Calu3 (cell line): ENCODE data around the gene DAPK2. TPM values are rescaled to one million over a fixed set of nuclear protein-coding genes. Genes with fewer than 3 reads are reported as not detected.

Experiments used
- BruUV-seq: library from RNA; stranded (reverse); fragments of 400-500 nt; replicated peaks from 2 replicates; lab custom pipeline; 2021; lab: Mats Ljungman, UMichigan
- CTCF ChIA-PET: fragments of 300-600 bp; sonication (Branson Sonifier 250); formaldehyde crosslinking; loops from one replicate; lab custom pipeline; 2022; ENCODE audit warnings: antibody characterized with exemption; lab: Charles Lee
- DNase-seq: peaks from one replicate; pipeline ENCODE4 v3.0.0; 2022
- H3K27ac Mint-ChIP-seq: one replicate; pipeline ENCODE4 v1.8.0; 2022; ENCODE audit warnings: mixed read lengths; ENCODE audit not compliant: unreplicated experiment
- H3K27me3 Mint-ChIP-seq: one replicate; pipeline ENCODE4 v1.8.0; 2022; ENCODE audit warnings: mixed read lengths; ENCODE audit not compliant: unreplicated experiment
- H3K36me3 Mint-ChIP-seq: one replicate; pipeline ENCODE4 v1.8.0; 2022; ENCODE audit warnings: mild to moderate bottlenecking, moderate library complexity, mixed read lengths; ENCODE audit not compliant: insufficient read depth, unreplicated experiment
- H3K4me1 Mint-ChIP-seq: one replicate; pipeline ENCODE4 v1.8.0; 2022; ENCODE audit warnings: mild to moderate bottlenecking, low read depth, mixed read lengths; ENCODE audit not compliant: unreplicated experiment
- H3K4me3 Mint-ChIP-seq: one replicate; pipeline ENCODE4 v1.8.0; 2022; ENCODE audit warnings: mild to moderate bottlenecking, low read depth, moderate library complexity, mixed read lengths; ENCODE audit not compliant: unreplicated experiment
- H3K9me3 Mint-ChIP-seq: one replicate; pipeline ENCODE4 v1.8.0; 2022; ENCODE audit warnings: low read depth, mixed read lengths; ENCODE audit not compliant: unreplicated experiment
- intact Hi-C: fragments of 100-400 bp; cut with micrococcal nuclease; formaldehyde crosslinking; loops from one replicate; pipeline ENCODE4 v1.10.0; 2022; ENCODE audit not compliant: unreplicated experiment
- total RNA-seq: library from RNA; stranded (reverse); gene quantifications from 2 replicates; pipeline ENCODE4 v1.2.3, GENCODE V29; 2022
- TF ChIP-seq, protein P1 (sequence below): fragments of 200-600 bp; IDR thresholded peaks from one replicate; pipeline ENCODE4 v1.8.0; 2022; ENCODE audit warnings: antibody characterized with exemption; ENCODE audit not compliant: unreplicated experiment

DAPK2 gene
- total RNA-seq, 1 experiment from 2014 or later = 1.1 TPM

DNA sequence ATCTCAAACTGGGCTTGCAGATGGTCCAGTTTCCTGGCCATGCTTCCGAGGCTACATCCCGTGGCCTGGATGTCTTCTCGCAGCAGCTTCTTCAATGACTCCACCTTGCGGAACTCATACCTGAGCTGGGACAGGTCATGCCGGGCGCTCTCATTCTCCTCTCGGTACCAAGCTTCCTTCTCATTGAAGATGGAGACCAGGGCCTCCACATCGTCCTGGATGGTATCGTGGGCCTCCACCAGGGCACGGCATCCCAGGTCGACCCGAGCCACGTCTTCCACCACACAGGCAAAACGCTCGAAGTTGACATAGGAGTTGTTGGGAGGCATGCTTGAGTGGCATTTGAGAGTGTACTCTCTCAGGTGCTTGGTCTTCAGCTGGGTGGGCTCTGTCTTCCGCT is 123.4 kb downstream of the DAPK2 start:
- Mint-ChIP-seq H3K27me3 (peaks cover 62% of the 10 kb centered on the region), H3K4me1 (no peaks in the 10 kb centered on the region), H3K4me3 (no peak overlapping the region), H3K9me3 (no peaks in the 10 kb centered on the region), H3K36me3 (no peaks in the 10 kb centered on the region), H3K27ac (no peak overlapping the region)
- intact Hi-C loops = no loop called here
- DNase-seq = no peak
- CTCF ChIA-PET = no interaction called here
- TF ChIP-seq, protein P1, sequence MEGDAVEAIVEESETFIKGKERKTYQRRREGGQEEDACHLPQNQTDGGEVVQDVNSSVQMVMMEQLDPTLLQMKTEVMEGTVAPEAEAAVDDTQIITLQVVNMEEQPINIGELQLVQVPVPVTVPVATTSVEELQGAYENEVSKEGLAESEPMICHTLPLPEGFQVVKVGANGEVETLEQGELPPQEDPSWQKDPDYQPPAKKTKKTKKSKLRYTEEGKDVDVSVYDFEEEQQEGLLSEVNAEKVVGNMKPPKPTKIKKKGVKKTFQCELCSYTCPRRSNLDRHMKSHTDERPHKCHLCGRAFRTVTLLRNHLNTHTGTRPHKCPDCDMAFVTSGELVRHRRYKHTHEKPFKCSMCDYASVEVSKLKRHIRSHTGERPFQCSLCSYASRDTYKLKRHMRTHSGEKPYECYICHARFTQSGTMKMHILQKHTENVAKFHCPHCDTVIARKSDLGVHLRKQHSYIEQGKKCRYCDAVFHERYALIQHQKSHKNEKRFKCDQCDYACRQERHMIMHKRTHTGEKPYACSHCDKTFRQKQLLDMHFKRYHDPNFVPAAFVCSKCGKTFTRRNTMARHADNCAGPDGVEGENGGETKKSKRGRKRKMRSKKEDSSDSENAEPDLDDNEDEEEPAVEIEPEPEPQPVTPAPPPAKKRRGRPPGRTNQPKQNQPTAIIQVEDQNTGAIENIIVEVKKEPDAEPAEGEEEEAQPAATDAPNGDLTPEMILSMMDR = no peak
- BruUV-seq = no TSS peak

- CTCF ChIA-PET = no interaction called here
- no peak overlapping the region for H3K27ac Mint-ChIP-seq
Measured at GRCh38 chr15:63922261-63922904, 123.9 kb downstream of the DAPK2 start.

DNA sequence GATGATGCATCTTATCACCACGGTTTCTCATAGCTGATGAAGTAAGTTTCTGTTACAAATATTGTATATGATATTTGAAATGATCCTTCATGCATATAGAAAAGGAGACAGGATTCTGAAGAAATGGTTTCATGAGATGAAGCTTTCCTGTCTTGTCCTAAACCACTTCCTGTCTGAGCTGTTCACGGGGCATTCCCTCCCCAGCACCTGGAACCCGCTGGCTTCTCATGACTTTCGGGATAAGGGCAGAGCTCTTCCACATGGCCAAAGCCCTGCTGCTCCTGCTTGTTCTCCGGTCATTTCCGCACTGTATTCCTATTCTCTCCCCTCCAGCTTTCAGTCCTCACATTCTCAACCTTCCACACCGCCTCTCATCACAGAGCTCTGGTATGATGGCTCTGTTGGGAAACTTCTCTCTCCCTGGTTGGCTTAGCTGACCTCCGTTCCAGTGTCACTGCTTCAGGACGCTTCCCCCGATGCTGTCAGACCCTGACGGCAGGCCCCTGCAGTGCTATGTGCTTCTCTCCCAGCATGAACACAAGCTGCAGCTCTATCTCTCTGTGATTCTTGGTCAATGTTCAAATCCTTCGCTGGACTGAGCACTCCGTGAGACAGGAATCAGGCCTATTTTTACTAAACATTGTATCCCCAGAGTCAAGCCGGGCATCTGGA is 125.6 kb downstream of the DAPK2 start:
- Mint-ChIP-seq H3K4me1 (no peaks in the 10 kb centered on the region), H3K27ac (no peak overlapping the region), H3K36me3 (no peaks in the 10 kb centered on the region), H3K27me3 (peaks cover 58% of the 10 kb centered on the region), H3K9me3 (no peaks in the 10 kb centered on the region), H3K4me3 (no peak overlapping the region)
- CTCF ChIA-PET = interaction anchor here (0.6 to 1.1 kb wide), 6 partner anchors 9 to 159 kb away, joined by 3 to 7 read pairs (median 4); no protein-coding TSS in a partner anchor
- TF ChIP-seq, protein P1 = no peak
- DNase-seq = no peak
- intact Hi-C loops = no loop called here
- no TSS peak for BruUV-seq

More at GRCh38 chr15:63922261-63922904, 123.9 kb downstream of the DAPK2 start:
- DNase-seq = no peak
- Mint-ChIP-seq H3K4me1 (no peaks in the 10 kb centered on the region), H3K27me3 (peaks cover 62% of the 10 kb centered on the region), H3K4me3 (no peak overlapping the region), H3K36me3 (no peaks in the 10 kb centered on the region), H3K9me3 (no peaks in the 10 kb centered on the region)
- no TSS peak for BruUV-seq
- intact Hi-C loops = no loop called here
- TF ChIP-seq, protein P1 = no peak

- DNase-seq = no peak
- Mint-ChIP-seq H3K27ac (no peak overlapping the region), H3K4me3 (no peak overlapping the region), H3K9me3 (no peaks in the 10 kb centered on the region), H3K27me3 (peaks cover 62% of the 10 kb centered on the region), H3K4me1 (no peaks in the 10 kb centered on the region), H3K36me3 (no peaks in the 10 kb centered on the region)
- TF ChIP-seq, protein P1 = no peak
- CTCF ChIA-PET = interaction anchor here (0.6 kb wide), 1 partner anchor 21 kb away, joined by 3 read pairs; no protein-coding TSS in a partner anchor
- intact Hi-C loops = no loop called here
- no TSS peak for BruUV-seq
Measured at GRCh38 chr15:63918901-63919348, 127.4 kb downstream of the DAPK2 start.
